Peyer's patch (tissue), 4 donors: ENCODE measurements around the gene SUPT4H1.

Source experiments
- CTCF ChIP-seq, 6 experiments: fragments of 450-650 bp in 4 of 6; fragments of 200-600 bp in 2 of 6; sonication (generic) in 1 of 6; IDR thresholded peaks; one replicate each; pipeline ENCODE4 v1.5.1; 2017 to 2019; ENCODE audit warnings: antibody characterized with exemption in 6 of 6, mild to moderate bottlenecking in 3 of 6, moderate library complexity in 1 of 6
- POLR2A ChIP-seq, 2 donors: fragments of 450-650 bp; IDR thresholded peaks; one replicate each; pipeline ENCODE4 v1.5.1; 2017; ENCODE audit warnings: antibody characterized with exemption in 2 of 2, mild to moderate bottlenecking in 2 of 2, moderate library complexity in 2 of 2

- TF ChIP-seq CTCF (IDR thresholded peaks at IDR 0.05) (no peak), POLR2A (IDR thresholded peaks at IDR 0.05) (no peak)
Measured at GRCh38 chr17:58338841-58339754, 12.9 kb downstream of the SUPT4H1 start.
